GM19238 (cell line): ENCODE data around the gene IQCM.

Experiments used
- DNase-seq: peaks from one replicate; pipeline ENCODE4 v3.0.0; 2011; ENCODE audit warnings: low spot score; ENCODE audit not compliant: insufficient read length

The IQCM gene

GRCh38 chr4:149781150-149781549, 34.5 kb downstream of the IQCM start:
- no peak for DNase-seq

GRCh38 chr4:149768477-149768876, 47.2 kb downstream of the IQCM start:
- DNase-seq, result no peak

- DNase-seq, result no peak
Measured at GRCh38 chr4:149766135-149766534, 49.5 kb downstream of the IQCM start.

- DNase-seq, result no peak
Measured at GRCh38 chr4:149765630-149766029, 50.0 kb downstream of the IQCM start.

GRCh38 chr4:149755969-149756368, 59.7 kb downstream of the IQCM start:
- DNase-seq, result no peak

DNA sequence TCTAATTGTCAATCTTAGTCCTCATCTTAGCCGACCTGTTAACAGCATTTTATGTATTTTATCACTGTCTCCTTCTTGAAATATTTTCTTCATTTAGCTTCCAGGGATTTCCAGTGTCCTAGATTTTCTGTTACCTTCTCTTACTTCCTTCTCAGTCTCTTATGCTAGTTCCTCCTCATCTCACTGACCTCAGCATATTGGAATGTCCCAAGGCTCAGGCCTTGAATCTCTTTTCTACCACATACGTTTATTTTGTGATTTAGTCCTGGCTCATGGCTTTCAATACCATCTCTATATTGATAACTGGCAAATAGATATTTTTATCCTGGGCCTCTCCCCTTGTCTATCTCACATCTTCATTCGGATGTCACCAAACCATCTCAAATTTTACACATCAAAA, 61.1 kb downstream of the IQCM start:
- no peak for DNase-seq

DNA sequence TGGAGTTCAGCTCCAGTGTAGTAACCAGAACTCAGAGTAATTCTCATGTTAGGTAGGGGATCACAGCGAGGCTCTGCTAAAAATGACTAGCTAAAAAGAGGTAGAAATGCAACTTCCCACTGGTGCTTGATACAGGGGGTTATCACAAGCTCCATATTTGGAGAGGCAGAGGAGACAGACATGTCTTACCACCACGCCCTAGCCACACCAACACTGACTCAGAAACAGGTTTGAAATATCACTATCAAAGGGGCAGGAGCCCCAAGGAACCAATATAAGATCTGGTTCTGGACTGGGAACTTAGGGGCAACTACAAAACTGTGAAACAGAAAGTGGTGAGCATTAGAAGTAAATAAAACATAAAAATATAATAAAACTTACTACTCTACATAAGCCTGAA, 62.9 kb downstream of the IQCM start:
- no peak for DNase-seq

- DNase-seq, result no peak
Measured at GRCh38 chr4:149751174-149751573, 64.5 kb downstream of the IQCM start.

DNA sequence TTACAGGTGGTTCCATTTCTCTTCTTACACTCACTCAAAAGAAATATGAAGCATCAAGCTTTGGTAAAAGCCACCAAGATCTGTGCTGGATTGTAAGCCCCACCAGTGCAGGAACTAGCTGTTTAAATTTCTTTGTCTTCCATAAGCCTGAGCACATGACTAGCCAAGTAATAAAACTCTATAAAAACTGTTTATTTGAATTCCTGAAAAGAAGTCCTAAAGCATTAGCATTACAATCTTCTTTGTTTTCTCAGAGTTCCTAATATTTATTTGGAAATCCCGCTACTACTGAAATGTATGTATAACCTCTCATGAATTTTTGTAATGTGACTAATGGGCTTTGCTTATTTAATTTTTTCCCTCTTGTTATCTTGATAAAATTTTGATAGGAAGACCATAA, 65.9 kb downstream of the IQCM start:
- no peak for DNase-seq

DNA sequence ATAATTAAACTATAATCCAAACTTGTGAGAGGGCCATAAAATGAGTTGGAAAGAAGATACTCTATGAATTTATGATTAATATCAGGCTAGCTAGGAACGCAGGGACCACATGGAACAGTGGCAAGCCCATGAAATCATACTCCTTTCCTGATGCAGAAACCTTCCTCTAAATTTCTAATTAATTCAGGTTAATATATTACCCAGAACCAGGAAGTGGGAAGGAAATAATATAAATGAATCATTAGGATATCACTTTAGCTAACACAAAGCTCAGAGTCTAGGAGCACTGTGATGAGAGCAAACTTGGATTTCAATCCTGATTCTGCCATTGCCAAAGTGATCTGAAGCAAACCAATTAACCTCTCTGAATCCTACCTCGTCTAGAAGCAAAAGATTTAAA, 68.0 kb downstream of the IQCM start:
- no peak for DNase-seq

GRCh38 chr4:149746276-149746675, 69.4 kb downstream of the IQCM start:
- DNase-seq, result no peak

GRCh38 chr4:149741186-149741831, 74.3 kb downstream of the IQCM start:
- no peak for DNase-seq

DNA sequence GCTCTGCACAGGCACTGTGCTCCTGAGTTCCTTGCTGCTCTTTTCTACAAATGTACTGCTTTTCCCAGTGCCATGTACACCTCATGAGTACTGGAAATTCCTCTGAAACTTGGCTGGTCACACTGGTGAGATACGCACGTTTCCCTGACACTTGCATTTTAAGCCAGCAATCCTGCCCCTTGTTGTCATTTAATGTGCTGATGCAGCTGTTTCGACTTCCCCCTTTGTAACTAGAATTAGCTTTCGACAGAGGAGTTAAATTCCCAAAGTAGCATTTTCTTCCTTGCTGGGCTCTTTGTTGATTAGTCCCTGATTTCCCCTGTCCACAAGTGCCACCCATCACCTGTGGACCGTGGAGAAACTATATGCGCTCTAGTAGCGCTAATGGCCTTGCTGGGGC, 77.5 kb downstream of the IQCM start:
- no peak for DNase-seq

GRCh38 chr4:149735796-149736195, 79.8 kb downstream of the IQCM start:
- no peak for DNase-seq

DNA sequence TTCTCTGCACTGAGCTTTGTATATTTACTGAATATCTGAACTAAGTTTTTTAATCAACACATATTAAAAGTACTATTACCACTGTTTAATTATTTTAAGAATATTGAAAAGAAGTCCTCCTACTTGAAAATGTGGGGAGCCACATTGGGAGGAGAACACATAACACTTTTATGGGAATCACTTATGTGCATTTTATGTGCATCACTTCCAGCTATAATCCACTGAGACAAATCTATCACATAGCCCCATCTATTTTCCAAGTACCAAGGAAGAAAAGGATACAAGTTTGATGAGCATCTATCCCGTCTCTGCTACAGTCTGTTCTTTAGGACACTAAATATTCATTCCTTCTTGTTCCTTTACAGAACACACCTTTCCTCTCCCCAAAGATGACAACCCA, 87.2 kb downstream of the IQCM start:
- DNase-seq, result no peak

- DNase-seq, result no peak
Measured at GRCh38 chr4:149727663-149728062, 88.0 kb downstream of the IQCM start.

- no peak for DNase-seq
Measured at GRCh38 chr4:149723065-149723464, 92.6 kb downstream of the IQCM start.

DNA sequence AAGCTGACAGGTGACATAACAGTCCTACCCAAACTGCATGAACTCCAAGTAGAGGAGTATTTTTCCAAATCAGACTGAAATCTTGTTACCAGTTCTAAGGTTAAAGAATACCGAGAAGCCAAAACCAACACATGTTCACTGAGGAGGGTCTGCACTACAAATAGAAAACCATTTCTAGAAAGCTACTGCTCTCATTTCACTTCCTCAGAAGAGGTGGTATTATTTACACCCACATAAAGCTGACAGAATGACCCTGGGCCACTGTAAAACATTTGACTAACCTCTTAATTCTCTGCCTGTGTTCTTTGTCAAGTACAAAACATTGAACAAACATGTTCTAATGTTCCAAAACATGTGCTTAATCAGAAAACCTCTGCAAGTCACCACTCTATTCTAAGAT, 95.8 kb downstream of the IQCM start:
- DNase-seq, result no peak

GRCh38 chr4:149719357-149719756, 96.3 kb downstream of the IQCM start:
- DNase-seq, result no peak

GRCh38 chr4:149718500-149718899, 97.1 kb downstream of the IQCM start:
- no peak for DNase-seq

- no peak for DNase-seq
Measured at GRCh38 chr4:149716728-149717127, 98.9 kb downstream of the IQCM start.

- DNase-seq, result no peak
Measured at GRCh38 chr4:149715822-149716585, 99.6 kb downstream of the IQCM start.

DNA sequence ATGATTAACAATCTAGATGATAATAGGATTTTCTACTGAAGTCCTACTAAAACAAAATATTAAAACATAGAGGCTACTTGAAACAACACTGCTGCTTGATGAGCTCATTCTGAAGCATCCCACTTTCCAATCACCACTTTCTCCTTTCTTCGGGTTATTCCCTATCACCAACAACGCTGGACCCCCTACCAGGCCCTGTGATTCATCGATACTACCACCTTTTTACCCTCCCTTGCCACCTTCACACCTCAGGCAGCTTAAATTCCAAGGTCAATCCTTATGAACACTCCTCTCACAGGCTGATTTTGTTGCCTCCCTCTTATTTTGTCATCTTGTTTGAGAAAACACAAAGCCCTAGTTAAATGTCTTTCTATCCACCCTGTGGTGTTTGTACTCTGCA, 102.6 kb downstream of the IQCM start:
- DNase-seq, result no peak
